Measurements from ENCODE around the gene ZNF618. TPM values are rescaled to one million over a fixed set of nuclear protein-coding genes. Genes with fewer than 3 reads are reported as not detected.

Gene ZNF618
- total and polyA plus RNA-seq, 8 donors = 9.9 to 38.6 (median 34.9) TPM

- Histone ChIP-seq H3K9me3 (no peaks in the 10 kb centered on the region), H3K4me1 (no peaks in the 10 kb centered on the region), H3K27me3 (no peaks in the 10 kb centered on the region), H3K27ac (no peak overlapping the region), H3K4me3 (no peak overlapping the region), H3K36me3 (no peaks in the 10 kb centered on the region)
- intact Hi-C loops (cut with DNase I) = no loop called here
- ATAC-seq (no peak), DNase-seq (no peak)
- no peak for TF ChIP-seq CTCF (IDR thresholded peaks at IDR 0.05)
Measured at GRCh38 chr9:114086009-114086408, 209.9 kb downstream of the ZNF618 start.

GRCh38 chr9:114086607-114087006, 210.5 kb downstream of the ZNF618 start:
- Histone ChIP-seq H3K27ac (no peak overlapping the region), H3K4me1 (no peaks in the 10 kb centered on the region), H3K4me3 (no peak overlapping the region), H3K36me3 (no peaks in the 10 kb centered on the region), H3K9me3 (no peaks in the 10 kb centered on the region), H3K27me3 (no peaks in the 10 kb centered on the region)
- no peak for TF ChIP-seq CTCF (IDR thresholded peaks at IDR 0.05)
- ATAC-seq (no peak), DNase-seq (no peak)
- intact Hi-C loops (cut with DNase I) = no loop called here

- ATAC-seq (no peak), DNase-seq (no peak)
- Histone ChIP-seq H3K27me3 (no peaks in the 10 kb centered on the region), H3K4me3 (no peak overlapping the region), H3K27ac (no peak overlapping the region), H3K4me1 (no peaks in the 10 kb centered on the region), H3K36me3 (no peaks in the 10 kb centered on the region), H3K9me3 (no peaks in the 10 kb centered on the region)
- no peak for TF ChIP-seq CTCF (IDR thresholded peaks at IDR 0.05)
- intact Hi-C loops (cut with DNase I) = no loop called here
Measured at GRCh38 chr9:114087721-114088120, 211.6 kb downstream of the ZNF618 start.

- no peaks in the 10 kb centered on the region for H3K4me1 ChIP-seq
- no peak overlapping the region for H3K4me3 ChIP-seq
- intact Hi-C loops (cut with DNase I) = no loop called here
- DNase-seq (no peak), ATAC-seq (no peak)
- no peaks in the 10 kb centered on the region for H3K27me3 ChIP-seq
- no peak overlapping the region for H3K27ac ChIP-seq
- no peaks in the 10 kb centered on the region for H3K9me3 ChIP-seq
- H3K36me3 ChIP-seq = no peaks in the 10 kb centered on the region
- TF ChIP-seq CTCF (IDR thresholded peaks at IDR 0.05) = no peak
Measured at GRCh38 chr9:114088571-114089170, 212.6 kb downstream of the ZNF618 start.

- DNase-seq = no peak
- intact Hi-C loops (cut with DNase I) = no loop called here
- H3K4me1 ChIP-seq = no peaks in the 10 kb centered on the region
- H3K4me3 ChIP-seq = no peak overlapping the region
- no peak for TF ChIP-seq CTCF (IDR thresholded peaks at IDR 0.05)
- no peak for ATAC-seq
- H3K9me3 ChIP-seq = no peaks in the 10 kb centered on the region
- no peaks in the 10 kb centered on the region for H3K27me3 ChIP-seq
- H3K36me3 ChIP-seq = no peaks in the 10 kb centered on the region
- H3K27ac ChIP-seq = no peak overlapping the region
Measured at GRCh38 chr9:114089206-114089840, 213.2 kb downstream of the ZNF618 start.

Measured in left lung (tissue), 10 donors.